ENCODE data around the gene ME2.

DNA sequence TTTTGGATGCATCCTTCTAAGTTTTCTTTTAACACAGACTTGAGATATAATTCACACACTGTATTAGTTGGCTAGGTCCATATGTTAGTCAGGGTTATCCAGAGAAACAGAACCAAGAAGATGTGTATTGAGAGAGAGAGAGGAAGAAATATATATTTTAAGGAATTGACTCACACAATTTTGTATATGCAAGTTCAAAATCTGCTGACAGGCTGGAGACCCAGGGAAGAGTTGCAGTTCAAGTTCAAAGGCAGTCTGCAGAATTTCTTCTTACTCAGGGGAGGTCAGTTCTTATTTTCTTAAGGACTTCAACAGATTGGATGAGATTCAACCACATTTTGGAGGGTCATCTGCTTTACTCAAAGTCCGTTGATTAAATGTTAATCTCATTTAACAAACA is 36.1 kb upstream of the ME2 start:
- TF ChIP-seq, protein P1, sequence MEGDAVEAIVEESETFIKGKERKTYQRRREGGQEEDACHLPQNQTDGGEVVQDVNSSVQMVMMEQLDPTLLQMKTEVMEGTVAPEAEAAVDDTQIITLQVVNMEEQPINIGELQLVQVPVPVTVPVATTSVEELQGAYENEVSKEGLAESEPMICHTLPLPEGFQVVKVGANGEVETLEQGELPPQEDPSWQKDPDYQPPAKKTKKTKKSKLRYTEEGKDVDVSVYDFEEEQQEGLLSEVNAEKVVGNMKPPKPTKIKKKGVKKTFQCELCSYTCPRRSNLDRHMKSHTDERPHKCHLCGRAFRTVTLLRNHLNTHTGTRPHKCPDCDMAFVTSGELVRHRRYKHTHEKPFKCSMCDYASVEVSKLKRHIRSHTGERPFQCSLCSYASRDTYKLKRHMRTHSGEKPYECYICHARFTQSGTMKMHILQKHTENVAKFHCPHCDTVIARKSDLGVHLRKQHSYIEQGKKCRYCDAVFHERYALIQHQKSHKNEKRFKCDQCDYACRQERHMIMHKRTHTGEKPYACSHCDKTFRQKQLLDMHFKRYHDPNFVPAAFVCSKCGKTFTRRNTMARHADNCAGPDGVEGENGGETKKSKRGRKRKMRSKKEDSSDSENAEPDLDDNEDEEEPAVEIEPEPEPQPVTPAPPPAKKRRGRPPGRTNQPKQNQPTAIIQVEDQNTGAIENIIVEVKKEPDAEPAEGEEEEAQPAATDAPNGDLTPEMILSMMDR (IDR thresholded peaks at IDR 0.05), result no peak
- TF ChIP-seq EZH2 (IDR thresholded peaks at IDR 0.05; ENCODE audit: borderline replicate concordance, insufficient read depth, low read depth, low read length, poor library complexity, severe bottlenecking), result no peak

Data from B cell (primary cell).